HFF-Myc (cell line): ENCODE results near the gene AP4M1.

ENCODE experiments used
- DNase-seq: peaks from one replicate; pipeline ENCODE4 v3.0.0-alpha.2; 2011; ENCODE audit warnings: low read depth; ENCODE audit errors: extremely low read depth
- H3K4me3 ChIP-seq: replicated peaks from 2 replicates; pipeline ENCODE4 v1.5.1; 2011; ENCODE audit warnings: low read depth, mild to moderate bottlenecking, control low read depth, low read length
- TF ChIP-seq, protein P1 (sequence below): IDR thresholded peaks from 2 replicates; pipeline ENCODE4 v1.5.1; 2012; ENCODE audit warnings: mild to moderate bottlenecking, low read depth, low read length, control low read depth; ENCODE audit errors: missing control alignments

Gene AP4M1

GRCh38 chr7:100107125-100107737, 5.8 kb downstream of the AP4M1 start:
- no peak for DNase-seq
- no peak overlapping the region for H3K4me3 ChIP-seq
- TF ChIP-seq, protein P1, sequence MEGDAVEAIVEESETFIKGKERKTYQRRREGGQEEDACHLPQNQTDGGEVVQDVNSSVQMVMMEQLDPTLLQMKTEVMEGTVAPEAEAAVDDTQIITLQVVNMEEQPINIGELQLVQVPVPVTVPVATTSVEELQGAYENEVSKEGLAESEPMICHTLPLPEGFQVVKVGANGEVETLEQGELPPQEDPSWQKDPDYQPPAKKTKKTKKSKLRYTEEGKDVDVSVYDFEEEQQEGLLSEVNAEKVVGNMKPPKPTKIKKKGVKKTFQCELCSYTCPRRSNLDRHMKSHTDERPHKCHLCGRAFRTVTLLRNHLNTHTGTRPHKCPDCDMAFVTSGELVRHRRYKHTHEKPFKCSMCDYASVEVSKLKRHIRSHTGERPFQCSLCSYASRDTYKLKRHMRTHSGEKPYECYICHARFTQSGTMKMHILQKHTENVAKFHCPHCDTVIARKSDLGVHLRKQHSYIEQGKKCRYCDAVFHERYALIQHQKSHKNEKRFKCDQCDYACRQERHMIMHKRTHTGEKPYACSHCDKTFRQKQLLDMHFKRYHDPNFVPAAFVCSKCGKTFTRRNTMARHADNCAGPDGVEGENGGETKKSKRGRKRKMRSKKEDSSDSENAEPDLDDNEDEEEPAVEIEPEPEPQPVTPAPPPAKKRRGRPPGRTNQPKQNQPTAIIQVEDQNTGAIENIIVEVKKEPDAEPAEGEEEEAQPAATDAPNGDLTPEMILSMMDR, result no peak

DNA sequence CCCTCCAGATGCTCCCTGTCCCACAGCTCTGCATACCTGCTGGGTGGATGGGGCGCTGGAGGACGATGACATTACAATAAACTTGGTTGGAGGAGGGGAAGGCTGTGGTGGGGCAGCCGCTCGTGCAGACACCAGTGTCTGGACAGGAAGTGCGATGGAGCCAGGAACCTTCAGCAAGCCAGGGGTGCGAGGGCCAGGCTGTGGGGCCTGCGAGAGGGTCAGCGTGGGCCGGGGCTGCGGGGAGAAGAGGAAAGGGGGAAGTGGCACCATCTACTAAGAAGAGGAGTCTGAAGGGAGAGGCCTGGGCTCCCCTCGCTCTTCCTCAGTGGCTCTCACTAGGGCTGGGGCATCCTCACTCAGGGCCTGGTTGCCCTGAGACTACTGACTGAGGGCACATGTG, 6.4 kb downstream of the AP4M1 start:
- no peak for DNase-seq
- TF ChIP-seq, protein P1, result no peak
- H3K4me3 ChIP-seq, result no peak overlapping the region

- TF ChIP-seq, protein P1, result peak; percentile 17
- H3K4me3 ChIP-seq, result no peak overlapping the region
- no peak for DNase-seq
Measured at GRCh38 chr7:100109521-100110163, 8.2 kb downstream of the AP4M1 start.

GRCh38 chr7:100111156-100111555, 9.7 kb downstream of the AP4M1 start:
- no peak for DNase-seq
- H3K4me3 ChIP-seq, result no peak overlapping the region
- TF ChIP-seq, protein P1, result no peak

- DNase-seq, result no peak
- TF ChIP-seq, protein P1, result no peak
- H3K4me3 ChIP-seq, result no peak overlapping the region
Measured at GRCh38 chr7:100111914-100112313, 10.5 kb downstream of the AP4M1 start.

DNA sequence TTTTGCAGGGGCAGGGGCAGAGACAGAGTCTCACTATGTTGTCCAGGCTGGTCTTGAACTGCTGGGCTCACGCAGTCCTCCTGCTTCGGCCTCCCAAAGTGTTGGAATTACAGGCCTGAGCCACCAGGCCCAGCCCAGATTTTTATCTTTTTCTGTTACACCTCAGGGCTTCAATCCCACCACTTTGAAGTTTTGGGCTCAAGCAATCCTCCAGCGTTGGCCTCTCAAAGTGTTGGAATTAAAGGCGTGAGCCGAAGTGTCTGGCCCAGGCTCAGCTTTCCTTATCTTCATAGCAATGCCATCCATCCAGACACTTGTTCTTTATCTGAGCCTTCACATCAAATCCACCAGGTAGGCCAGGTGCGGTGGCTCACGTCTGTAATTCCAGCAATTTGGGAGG, 13.6 kb downstream of the AP4M1 start:
- H3K4me3 ChIP-seq, result no peak overlapping the region
- no peak for DNase-seq
- TF ChIP-seq, protein P1, result no peak
